Heart left ventricle (tissue), 13 donors: ENCODE results near the gene KRT80.

Experiments used
- POLR2A ChIP-seq, 2 donors: fragments of 450-650 bp; IDR thresholded peaks; one replicate each; pipeline ENCODE4 v1.6.1; 2017; ENCODE audit warnings: antibody characterized with exemption in 2 of 2, mild to moderate bottlenecking in 2 of 2, moderate library complexity in 2 of 2
- TF ChIP-seq, protein P1 (sequence below), 12 donors: fragments of 200-600 bp; sonication (generic) in 4 of 12; IDR thresholded peaks; one replicate each; pipeline versions ENCODE4 v1.5.0 to v1.8.0; 2018 to 2022; ENCODE audit warnings: antibody characterized with exemption in 12 of 12, mild to moderate bottlenecking in 5 of 12
- donor health status: ischemic (EF 13 %, LVEDD 7.1; RV severe dilation, severe dysfunction).
- donor health status: DM: no; HTN: yes; CAD: no.
- donor health status: DM: no; HTN: no; CAD: no.
- donor health status: ischemic (EF 25% LVEDD 6.9; RV normal size, moderate dysfunction).
- donor health status: ischemic (EF 25% LVEDD 5.7; RV mildly dilated, moderate dysfunction).
- donor health status: ischemic (EF 35%, LVEDD 5.7; RV mildly dilated, moderate dysfunction).
- donor health status: nonischemic (EF 11% LVEDD 7.7; RV severe dilation, severe dysfunction).
- donor health status: DM: yes; HTN: yes; CAD: no.
- donor health status: PGD.
- donor health status: ischemic (EF 29% LVEDD 5.4; RV normal size, mild dysfunction).
- donor health status: nonischemic (EF 23%, LVEDD 6.1; RV moderate dilation, normal function).

DNA sequence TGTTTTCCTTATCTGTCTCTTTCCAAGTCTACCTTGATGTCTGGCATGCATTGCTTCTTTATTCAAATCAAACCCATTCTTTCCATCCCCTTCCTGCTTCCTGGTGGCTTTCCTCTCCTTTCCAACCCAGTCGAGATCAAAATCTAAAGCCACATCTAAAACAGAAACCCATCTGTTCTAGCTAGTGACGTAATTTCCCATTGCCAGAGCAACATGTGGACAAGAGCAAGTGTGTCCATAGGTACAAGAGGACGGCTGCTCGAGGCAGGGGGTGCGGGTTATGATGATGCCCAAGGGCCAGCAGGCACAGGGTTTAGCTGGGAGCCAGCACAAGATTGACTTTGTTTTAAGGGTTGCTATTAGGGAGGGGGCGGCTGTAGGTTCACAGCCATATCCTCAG, 7.0 kb downstream of the KRT80 start:
- no peak for TF ChIP-seq POLR2A (IDR thresholded peaks at IDR 0.05)
- TF ChIP-seq, protein P1, sequence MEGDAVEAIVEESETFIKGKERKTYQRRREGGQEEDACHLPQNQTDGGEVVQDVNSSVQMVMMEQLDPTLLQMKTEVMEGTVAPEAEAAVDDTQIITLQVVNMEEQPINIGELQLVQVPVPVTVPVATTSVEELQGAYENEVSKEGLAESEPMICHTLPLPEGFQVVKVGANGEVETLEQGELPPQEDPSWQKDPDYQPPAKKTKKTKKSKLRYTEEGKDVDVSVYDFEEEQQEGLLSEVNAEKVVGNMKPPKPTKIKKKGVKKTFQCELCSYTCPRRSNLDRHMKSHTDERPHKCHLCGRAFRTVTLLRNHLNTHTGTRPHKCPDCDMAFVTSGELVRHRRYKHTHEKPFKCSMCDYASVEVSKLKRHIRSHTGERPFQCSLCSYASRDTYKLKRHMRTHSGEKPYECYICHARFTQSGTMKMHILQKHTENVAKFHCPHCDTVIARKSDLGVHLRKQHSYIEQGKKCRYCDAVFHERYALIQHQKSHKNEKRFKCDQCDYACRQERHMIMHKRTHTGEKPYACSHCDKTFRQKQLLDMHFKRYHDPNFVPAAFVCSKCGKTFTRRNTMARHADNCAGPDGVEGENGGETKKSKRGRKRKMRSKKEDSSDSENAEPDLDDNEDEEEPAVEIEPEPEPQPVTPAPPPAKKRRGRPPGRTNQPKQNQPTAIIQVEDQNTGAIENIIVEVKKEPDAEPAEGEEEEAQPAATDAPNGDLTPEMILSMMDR (IDR thresholded peaks at IDR 0.05) = no peak
